HG02970 (cell line): Measurements from ENCODE around the gene MAG.
"Not testable (repeated sequence)": the region's sequence is repeated elsewhere in the genome, so short reads cannot be mapped to it uniquely, and the experiment has no call there.

Source experiments
- ATAC-seq: cut with Tn5 transposase; IDR thresholded peaks from one replicate; pipeline ENCODE4 v1.9.1; 2021; ENCODE audit warnings: mild to moderate bottlenecking, moderate library complexity, moderate number of reproducible peaks; ENCODE audit not compliant: unreplicated experiment, low FRiP score

The MAG gene

GRCh38 chr19:35355791-35356460, 64.0 kb downstream of the MAG start:
- no peak for ATAC-seq

GRCh38 chr19:35357867-35358573, 66.1 kb downstream of the MAG start, which contains the start of gene FFAR3:
FFAR3 (plus strand) TSS chr19:35358460; CDS start chr19:35358891, 431 bp downstream.
- ATAC-seq: no peak

GRCh38 chr19:35358834-35359233, 66.9 kb downstream of the MAG start:
- not testable (repeated sequence) for ATAC-seq

GRCh38 chr19:35359395-35359794, 67.4 kb downstream of the MAG start:
- ATAC-seq: not testable (repeated sequence)

- not testable (repeated sequence) for ATAC-seq
These were observed 68.1 kb downstream of the MAG start for GRCh38 chr19:35360081-35360480.

GRCh38 chr19:35360880-35361420, 69.0 kb downstream of the MAG start:
- no peak for ATAC-seq

GRCh38 chr19:35362261-35363000, 70.5 kb downstream of the MAG start:
- no peak for ATAC-seq

GRCh38 chr19:35363001-35363590, 71.1 kb downstream of the MAG start:
- no peak for ATAC-seq
